AG09319 (cell line): Measurements from ENCODE around the gene LTC4S.

Experiments used
- DNase-seq: peaks from one replicate; pipeline ENCODE4 v3.0.0-alpha.2; 2010; ENCODE audit warnings: low read depth; ENCODE audit errors: extremely low read depth
- TF ChIP-seq, protein P1 (sequence below): IDR thresholded peaks from 2 replicates; pipeline ENCODE4 v1.5.1; 2011; ENCODE audit warnings: low read depth, mild to moderate bottlenecking, inconsistent platforms, low read length, moderate library complexity

The LTC4S gene

DNA sequence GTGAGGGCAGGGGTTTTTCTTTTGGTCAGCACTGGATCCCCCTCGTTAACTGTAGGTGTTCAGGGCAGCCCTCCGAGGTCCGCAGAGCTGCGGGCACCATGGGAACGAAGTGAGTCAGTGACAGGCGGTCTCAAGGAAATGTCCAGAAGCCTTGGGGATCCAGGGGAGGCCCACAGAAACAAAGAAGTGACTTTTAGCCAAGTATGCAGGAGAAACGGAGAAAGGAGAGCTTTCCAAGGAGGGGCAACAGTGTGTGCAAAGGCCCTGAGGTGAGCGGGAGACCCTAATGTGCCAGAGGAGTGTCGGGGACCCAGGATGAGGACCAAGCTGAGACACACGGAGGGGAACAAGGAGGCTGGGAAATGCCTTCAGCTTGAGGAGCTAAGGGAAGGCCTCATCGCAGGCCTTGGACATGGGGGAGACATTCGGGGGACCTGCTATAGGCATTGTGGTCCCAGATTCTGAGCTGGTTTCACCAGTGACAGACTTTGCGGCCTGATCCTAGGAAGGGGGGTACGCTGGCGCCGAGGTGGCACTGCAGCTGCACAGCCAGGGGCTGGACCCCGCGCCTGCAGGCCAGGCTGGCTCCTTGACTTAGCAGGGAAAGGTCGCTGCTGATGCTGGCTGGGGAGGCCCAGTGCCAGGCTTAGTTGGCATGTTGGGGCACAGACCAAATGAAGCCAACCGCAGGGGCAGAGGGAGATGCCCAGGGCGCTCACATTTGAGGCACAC is 3.3 kb downstream of the LTC4S start:
- TF ChIP-seq, protein P1, sequence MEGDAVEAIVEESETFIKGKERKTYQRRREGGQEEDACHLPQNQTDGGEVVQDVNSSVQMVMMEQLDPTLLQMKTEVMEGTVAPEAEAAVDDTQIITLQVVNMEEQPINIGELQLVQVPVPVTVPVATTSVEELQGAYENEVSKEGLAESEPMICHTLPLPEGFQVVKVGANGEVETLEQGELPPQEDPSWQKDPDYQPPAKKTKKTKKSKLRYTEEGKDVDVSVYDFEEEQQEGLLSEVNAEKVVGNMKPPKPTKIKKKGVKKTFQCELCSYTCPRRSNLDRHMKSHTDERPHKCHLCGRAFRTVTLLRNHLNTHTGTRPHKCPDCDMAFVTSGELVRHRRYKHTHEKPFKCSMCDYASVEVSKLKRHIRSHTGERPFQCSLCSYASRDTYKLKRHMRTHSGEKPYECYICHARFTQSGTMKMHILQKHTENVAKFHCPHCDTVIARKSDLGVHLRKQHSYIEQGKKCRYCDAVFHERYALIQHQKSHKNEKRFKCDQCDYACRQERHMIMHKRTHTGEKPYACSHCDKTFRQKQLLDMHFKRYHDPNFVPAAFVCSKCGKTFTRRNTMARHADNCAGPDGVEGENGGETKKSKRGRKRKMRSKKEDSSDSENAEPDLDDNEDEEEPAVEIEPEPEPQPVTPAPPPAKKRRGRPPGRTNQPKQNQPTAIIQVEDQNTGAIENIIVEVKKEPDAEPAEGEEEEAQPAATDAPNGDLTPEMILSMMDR: no peak

DNA sequence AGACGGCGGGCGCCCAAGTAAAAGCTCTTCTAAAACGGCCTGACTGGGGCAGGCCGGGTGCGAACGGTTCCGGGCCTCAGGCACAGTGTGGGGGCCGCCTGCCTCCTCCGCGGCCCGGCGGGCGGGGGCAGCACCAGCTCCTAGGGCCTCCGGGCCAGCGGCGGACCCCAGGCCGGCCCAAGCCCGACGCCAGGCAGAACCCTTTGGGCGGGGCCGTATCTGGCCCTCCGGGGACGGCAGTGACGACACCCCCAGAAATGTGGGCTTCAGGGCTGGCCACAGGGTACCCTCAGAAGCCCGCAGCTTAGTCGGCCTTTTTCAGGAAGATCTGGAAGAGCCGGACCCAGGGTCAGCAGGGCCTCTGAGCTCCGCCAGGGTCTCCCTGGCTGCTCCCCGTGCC is 4.0 kb downstream of the LTC4S start:
- TF ChIP-seq, protein P1: no peak
- no peak for DNase-seq

More for the DNA sequence above, 3.3 kb downstream of the LTC4S start:
- DNase-seq: no peak

DNA sequence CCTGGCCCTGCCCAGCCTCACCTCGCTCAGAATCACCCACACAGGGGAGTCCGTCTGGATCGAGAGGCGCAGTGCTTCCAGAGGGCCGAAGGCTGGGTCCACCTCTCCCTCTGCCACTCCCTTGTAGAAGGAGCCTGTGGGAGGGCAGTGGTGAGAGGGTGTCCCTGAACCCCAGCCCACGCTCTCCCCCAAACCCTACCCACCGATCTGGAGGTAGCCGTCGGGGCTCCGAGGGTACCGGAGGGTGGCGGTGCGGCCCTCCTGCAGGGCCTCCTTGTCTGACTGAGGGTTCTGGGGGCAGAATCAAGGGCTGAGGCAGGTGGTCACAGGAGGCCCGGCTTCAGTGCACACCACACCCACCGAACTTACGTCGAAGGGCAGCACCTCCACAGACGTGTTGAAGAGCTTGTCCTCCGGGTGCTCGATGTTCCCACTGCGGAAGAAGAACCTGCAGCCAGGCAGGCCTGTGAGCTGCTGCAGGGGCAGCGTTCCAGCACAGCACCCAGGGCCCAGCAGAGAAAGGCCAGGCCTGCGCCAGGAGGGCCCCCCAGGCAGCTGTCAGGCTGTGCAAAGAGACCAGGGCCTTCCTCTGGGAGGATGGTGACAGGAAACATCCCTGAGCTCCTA is 4.5 kb downstream of the LTC4S start:
- TF ChIP-seq, protein P1: no peak
- no peak for DNase-seq

DNA sequence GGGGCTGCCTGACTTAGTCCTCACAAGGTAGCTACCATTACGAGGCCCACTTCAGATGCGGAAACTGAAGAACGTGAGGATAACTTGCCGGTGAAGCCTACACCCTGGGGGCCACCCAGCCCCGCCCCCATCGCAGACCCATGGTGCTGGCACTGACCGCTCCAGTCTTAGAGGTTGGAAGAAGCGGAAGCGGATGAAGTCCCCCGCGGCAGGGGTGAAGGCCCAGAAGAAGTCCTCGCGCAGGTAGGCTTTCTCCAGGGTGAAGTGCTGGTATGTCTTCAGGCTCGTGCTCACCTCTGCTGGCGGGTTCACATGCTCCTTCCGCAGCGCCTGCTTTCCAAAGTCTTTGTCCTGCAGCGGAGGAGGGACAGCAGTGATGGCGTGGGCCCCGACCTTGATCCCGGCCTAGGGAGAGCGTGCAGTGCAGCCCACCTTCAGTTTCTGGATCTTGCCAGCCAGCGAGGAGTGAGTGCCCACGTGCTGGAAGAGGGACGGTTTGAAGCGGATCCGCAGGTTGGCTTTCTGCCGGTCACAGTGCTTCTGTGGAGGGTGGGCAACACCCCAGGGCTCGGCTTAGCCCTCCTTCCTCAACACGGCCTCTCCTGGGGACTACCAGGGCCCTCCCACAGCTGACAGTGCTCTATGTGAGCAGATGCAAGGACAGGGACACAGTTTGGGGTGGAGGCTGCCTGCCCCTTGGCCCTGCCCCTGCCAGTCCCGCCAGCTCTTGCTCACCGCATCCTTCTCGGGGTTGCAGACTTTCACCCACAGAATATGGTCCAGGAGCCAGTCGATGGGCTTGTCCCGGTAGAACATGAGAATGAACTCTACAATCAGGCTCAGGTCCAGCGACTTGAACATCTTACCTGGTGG is 5.2 kb downstream of the LTC4S start:
- no peak for DNase-seq
- TF ChIP-seq, protein P1: no peak

DNA sequence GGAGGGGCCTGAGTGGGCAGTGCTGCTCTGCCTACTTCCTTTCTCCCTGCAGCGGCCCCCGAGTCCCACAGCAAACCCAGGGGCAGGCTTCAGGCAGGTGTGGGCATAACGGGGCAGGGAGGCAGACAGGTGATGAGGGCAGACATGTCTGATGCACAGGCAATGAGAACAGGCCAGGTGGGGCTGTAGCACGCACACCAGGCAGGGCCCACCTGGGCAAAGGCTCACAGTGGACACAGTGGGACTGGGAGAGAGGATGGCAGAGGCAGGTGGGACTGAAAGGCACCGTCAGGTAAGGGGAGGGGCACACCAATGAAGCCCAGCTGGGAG is 5.8 kb downstream of the LTC4S start:
- no peak for DNase-seq
- TF ChIP-seq, protein P1: no peak

DNA sequence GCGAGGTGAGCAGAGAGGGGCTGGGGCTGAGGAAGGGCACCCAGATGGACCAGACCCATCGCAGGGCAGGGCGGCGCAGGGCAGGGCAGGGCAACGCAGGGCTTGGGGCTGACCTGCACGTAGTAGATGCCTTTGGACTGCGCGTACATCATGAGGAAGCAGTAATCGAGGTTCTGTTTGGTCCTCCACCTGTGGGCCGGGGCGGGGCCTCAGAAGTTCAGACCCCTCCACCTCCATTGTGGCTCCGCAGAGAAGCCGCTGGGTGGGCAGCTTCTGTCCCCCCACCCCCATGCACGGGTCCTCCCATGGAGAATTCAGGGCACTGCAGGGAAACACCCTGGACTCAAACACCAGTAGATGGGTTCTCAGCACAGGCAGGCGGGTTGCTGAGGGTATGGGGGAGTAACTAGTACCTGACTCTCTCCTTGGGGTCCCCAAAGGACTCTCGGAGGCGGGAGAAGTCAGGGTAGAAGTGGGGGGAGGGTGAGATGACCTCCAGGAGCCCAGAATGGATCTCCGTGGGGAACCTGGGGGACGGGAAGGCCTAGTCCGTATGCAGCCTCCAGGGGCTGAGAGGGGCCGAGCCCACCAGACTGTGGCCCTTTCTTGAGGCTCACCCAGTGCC is 6.4 kb downstream of the LTC4S start:
- TF ChIP-seq, protein P1: no peak
- no peak for DNase-seq
